Stimulated activated CD8-positive, alpha-beta memory T cell treated with anti-CD3 and anti-CD28 coated beads, Interleukin-12 subunit alpha, Interleukin-12 subunit beta, amount 100 ng/mL, for 24 hours (primary cell): ENCODE results near the gene F8A1.
A peak's percentile ranks its signal among the peaks of the same experiment; 100 is the strongest.
"Not testable (repeated sequence)": the region's sequence is repeated elsewhere in the genome, so short reads cannot be mapped to it uniquely, and the experiment has no call there.

Experiments used
- DNase-seq: peaks from one replicate; pipeline ENCODE4 v3.0.0-alpha.2; 2020; ENCODE audit errors: extremely low read depth

The F8A1 gene

DNA sequence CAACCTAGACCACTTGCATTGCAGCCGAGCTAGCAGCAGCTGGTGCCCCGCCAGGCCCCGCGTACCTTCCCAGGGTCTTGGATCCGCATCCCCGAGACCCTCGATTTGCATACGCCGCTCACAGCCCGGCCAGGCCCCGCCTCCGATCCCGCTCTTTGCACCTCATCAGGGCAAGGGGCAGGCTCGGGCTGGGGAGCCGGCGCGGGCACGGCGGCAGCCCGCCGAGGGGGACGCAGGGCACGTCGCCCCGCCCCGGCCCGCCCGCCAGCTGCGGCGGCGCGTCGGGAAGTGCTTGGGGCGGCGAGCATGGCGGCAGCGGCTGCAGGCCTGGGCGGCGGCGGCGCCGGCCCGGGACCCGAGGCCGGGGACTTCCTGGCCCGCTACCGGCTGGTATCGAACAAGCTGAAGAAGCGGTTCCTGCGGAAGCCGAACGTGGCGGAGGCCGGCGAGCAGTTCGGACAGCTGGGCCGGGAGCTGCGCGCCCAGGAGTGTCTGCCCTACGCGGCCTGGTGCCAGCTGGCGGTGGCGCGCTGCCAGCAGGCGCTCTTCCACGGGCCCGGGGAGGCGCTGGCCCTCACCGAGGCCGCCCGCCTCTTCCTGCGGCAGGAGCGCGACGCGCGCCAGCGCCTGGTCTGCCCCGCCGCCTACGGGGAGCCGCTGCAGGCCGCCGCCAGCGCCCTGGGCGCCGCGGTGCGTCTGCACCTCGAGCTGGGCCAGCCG lies at the start of gene F8A1:
F8A1 (plus strand) TSS at position 287 of the 720 bp plus-strand sequence; CDS start at position 307, 20 bp downstream.
- peak; percentile 3 for DNase-seq

DNA sequence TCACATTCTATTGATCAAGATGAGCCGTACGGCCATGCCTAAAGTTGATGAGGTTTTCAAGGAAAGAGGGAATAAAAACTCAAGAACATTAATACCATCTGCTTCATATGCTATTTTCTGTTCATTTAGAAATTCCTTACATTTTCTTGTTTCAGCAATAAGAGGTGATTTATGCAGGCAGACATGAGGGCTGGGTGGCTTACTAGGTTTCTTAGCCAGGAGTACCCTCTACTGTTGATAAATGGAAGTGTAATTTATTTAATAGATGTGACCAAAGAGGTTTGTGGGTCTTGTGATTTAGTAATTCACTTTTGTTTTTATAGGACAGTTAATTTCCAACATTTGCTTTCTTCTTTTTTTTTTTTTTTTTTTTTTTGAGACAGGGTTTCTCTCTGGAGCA lies 45.3 kb upstream of the F8A1 start:
- DNase-seq, result no peak

DNA sequence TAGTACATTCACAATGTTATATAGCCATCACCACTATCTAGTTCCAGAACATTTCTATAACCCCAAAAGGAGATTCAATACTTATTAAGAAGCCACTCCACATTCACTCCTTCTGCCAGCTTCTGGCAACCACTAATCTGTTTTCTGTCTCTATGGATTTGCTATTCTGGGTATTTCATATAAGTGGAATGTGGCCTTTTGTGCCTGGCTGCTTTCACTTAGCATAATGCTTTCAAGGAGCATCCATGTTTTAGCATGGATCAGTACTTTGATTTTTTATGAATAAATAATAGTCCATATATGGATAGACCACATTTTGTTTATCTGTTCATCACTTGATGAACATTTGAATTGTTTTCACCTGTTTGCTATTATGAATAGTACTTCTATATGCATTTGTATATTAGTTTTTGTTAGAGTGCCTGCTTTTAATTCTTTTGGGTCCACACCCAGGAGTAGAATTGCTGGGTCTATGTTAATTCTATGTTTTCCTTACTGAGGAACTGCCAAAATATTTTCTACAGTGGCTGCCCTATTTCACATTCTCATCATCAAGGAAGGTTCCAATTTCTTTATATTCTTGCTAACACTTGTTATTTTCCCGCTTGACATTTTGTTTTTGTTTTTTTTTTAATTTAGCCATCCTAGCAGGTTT lies 35.1 kb upstream of the F8A1 start:
- no peak for DNase-seq

DNA sequence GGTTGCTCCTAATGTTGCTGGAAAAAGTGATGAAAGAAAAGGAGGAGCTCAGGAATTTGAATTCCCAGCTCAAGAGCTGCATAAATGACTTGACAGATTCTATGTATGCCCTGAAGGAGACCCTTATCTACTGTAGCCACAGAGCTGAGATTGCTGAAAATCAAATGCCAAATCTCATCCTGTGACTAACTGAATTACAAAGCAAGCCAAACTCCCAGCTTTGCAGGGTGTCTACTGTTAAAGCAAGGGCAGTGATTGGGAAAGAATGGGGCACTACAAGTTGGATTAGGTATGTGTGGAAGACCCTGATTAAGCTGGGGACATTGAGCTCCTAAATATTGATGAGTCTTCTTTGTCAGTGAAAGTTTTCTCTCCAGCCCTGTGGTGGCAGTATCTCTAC lies 30.9 kb upstream of the F8A1 start:
- DNase-seq, result no peak

DNA sequence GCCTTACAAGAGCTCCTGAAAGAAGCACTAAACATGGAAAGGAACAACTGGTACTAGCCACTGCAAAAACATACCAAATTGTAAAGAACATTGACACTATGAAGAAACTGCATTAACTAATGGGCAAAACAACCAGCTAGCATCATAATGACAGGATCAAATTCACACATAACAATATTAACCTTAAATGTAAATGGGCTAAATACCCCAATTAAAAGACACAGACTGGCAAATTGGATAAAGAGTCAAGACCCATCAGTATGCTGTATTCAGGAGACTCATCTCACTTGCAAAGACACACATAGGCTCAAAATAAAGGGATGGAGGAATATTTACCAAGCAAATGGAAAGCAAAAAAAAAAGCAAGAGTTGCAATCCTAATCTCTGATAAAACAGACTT lies 17.6 kb upstream of the F8A1 start:
- not testable (repeated sequence) for DNase-seq

DNA sequence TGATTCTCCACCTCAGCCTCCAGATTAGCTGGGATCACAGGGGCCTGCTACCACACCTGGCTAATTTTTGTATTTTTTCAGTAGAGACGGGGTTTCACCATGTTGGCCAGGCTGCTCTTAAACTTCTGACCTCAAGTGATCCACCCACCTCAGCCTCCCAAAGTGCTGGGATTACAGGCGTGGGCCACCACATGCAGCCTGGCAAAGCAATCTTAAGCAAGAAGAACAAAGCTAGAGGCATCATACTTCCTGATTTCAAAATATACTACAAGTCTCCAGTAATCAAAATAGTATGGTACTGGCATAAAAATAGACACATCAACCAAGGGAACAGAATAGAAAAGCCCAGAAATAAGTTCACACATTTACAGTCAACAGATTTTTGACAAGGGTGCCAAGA lies 12.8 kb upstream of the F8A1 start:
- DNase-seq, result no peak

DNA sequence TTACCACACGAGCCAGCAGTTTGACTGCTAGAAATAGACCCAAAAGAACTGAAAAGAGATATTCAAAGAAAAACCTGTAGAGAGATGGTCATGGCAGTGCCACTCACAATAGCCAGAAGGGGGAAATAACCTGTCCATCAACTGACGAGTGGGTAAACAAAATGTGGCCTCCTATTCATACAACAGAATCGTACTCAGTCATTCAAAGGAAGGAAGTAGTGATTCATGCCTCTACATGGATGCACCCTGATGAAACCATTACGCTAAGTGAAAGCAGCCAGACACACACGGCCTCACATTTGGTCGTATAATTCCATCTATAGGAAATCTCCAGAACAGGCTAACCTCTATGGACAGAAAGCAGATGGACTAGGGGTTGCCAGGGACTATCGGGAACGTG lies 2.1 kb upstream of the F8A1 start:
- not testable (repeated sequence) for DNase-seq

DNA sequence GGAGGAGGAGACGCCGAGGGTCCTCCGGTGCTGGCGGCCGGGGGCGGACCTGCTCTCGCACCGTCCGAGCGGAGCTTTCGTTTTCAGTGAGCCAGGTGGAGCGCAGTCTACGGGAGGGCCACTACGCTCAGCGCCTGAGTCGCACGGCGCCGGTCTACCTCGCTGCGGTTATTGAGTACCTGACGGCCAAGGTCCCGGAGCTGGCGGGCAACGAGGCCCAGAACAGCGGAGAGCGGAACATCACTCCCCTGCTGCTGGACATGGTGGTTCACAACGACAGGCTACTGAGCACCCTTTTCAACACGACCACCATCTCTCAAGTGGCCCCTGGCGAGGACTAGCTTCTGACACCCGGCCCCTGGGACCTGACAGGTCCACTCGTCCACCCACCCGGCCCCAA lies 1.1 kb upstream of the F8A1 start:
- not testable (repeated sequence) for DNase-seq

DNA sequence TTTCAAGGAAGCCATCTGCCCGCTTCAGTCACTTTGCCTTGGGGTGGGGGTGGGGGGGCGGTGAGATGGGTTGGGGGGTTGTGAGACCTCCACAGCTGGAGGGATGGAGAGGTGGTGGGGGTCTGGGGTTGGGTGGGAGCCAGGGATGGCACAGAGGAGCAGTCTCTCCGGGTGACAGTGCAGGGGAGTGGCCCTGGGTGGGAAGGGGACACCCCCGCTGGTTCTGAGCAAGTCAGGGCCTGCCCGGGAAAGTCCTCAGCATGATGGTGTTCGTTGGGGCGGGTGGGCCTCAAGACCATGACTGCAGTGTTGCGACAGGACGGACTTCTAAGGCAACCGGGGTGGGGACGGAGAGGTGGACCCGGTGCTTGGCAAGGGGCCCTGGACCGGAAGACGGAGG lies 606 bp upstream of the F8A1 start:
- DNase-seq, result not testable (repeated sequence)

DNA sequence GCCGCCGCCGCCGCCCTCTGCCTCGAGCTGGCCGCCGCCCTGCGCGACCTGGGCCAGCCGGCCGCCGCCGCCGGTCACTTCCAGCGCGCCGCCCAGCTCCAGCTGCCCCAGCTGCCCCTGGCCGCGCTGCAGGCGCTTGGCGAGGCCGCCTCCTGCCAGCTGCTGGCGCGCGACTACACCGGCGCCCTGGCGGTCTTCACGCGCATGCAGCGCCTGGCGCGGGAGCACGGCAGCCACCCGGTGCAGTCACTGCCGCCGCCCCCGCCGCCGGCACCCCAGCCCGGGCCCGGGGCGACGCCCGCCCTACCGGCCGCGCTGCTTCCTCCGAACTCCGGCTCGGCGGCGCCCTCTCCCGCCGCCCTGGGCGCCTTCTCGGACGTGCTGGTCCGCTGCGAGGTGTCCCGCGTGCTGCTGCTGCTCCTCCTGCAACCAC lies 650 bp downstream of the F8A1 start:
- not testable (repeated sequence) for DNase-seq

DNA sequence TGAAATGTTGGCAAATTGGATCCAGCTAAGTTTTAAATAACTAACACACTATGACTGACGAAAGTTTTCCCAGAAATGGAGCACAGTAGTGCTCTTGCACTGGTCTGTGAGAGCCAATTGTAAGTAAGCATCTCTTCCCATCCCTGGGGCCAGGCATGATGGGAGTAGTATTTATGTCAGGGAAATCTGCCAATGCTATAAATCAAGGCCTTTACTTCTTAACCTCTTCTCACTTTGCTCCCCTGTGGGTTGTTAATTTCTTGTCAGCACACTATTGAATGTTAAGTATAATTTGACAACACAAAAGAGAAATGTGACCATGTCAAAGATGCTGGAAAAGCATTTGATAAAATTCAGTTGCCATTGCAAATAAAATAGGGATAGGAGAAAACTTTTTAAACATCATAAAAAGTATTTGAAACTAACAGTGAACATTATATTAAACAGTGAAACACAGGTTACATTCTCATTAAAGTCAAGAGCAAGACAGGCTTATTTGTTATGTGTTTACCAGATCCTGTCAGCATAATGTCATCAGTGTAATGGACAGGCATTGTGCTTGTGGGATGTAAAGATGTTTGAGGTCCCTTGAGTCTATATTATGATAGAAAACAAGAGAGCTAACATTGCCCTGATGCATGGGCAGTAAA lies 5.0 kb downstream of the F8A1 start:
- no peak for DNase-seq

DNA sequence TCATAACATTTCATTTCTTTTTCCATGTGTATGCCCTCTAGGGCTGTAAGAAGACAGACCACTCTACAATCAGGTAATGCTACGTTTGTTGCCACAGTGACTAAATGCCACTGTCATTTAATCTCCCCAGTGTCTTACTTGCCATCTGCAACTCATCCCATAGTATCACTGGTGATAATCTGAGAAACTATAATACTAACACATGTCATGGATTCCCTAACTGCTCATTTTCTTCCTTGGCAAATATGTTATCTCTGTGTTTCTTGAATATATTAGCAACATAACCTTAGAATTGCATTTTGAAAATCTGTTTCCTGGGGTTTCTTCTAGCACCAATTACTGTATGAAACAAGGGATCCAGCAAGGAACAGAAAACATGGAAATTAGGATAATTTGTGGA lies 6.1 kb downstream of the F8A1 start:
- no peak for DNase-seq

DNA sequence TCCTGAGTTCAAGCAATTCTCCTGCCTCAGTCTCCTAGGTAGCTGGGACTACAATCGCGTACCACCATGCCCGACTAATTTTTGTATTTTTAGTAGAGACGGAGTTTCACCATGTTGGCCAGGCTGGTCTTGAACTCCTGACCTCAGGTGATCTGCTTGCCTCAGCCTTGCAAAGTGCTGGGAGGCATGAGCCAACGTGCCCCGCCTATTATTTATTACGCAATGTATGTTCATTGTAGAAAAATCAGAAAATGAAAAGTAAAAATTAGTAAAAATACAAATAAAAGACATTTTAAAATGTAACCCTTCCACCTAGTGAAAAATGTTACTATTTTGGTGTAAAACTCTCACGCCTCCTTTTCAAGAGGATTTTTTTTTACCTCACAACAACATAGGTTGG lies 14.2 kb downstream of the F8A1 start:
- no peak for DNase-seq

DNA sequence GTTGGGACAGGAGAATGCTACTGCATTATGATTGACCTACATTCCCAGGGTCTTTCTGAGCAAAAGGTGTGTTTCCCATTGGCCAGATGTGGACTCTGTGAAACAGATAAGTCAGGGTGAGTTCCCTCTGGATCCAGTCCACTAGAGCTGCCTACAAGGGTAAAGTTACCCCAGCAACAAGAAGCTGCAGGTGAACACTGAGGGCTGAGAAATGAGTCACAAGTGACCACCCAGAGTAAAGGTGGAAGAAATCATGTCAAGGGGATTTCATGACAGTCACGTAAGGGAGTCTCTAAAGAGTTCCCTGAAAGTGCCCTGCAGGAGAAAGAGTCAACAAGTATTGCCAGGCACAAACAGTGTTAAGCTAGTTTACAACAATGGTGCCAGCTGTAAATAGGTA lies 16.3 kb downstream of the F8A1 start:
- no peak for DNase-seq

DNA sequence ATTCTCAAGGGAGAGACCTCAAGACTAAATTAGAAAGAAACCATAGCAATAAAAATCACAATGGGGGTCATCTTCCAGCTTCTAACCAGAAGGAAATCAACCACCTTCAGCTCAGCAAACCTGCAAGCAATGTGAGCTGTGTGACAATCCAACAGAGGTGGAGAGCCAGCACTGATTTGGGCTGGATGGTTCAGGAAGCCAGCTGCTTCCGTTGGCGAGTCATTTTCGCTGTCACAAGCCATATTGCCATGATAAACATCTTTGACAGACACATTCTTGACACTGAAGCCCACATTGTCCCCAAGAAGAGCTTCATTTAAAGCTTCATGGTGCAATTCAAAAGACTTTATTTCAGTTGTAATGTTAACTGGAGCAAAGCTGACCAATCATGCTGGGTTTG lies 22.7 kb downstream of the F8A1 start:
- DNase-seq, result no peak

DNA sequence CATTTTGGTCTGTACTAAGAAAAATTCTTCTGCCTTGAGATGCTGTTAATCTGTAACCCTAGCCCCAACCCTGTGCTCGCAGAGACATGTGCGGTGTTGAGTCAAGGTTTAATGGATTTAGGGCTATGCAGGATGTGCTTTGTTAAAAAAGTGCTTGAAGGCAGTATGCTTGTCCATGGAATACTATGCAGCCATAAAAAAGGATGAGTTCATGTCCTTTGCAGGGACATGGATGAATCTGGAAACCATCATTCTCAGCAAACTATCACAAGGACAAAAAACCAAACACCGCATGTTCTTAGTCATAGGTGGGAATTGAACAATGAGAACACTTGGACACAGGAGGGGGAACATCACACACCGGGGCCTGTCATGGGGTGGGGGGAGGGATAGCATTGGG lies 23.9 kb downstream of the F8A1 start:
- DNase-seq, result not testable (repeated sequence)

DNA sequence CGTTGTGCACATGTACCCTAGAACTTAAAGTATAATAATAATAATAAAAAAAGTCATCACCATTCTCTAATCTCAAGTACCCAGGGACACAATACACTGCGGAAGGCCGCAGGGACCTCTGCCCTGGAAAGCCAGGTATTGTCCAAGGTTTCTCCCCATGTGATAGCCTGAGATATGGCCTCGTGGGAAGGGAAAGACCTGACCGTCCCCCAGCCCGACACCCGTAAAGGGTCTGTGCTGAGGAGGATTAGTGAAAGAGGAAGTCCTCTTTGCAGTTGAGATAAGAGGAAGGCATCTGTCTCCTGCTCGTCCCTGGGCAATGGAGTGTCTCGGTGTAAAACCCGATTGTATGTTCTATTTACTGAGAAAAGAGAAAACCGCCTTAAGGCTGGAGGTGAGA lies 24.4 kb downstream of the F8A1 start:
- DNase-seq, result not testable (repeated sequence)

DNA sequence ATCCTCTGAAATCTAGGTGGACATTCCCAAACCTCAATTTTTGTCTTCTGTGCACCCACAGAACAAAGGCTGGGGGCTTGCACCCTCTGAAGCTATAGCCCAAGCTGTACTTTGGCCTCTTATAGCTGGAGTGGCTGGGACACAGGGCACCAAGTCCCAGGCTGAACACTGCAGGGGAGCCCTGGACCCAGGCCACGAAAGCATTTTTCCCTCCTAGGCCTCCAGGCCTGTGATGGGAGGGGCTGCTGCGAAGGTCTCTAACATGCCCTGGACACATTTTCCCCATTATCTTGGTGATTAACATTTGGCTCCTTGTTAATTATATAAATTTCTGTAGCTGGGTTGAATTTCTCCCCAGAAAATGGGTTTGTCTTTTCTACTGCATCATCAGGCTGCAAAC lies 27.9 kb downstream of the F8A1 start:
- no peak for DNase-seq

DNA sequence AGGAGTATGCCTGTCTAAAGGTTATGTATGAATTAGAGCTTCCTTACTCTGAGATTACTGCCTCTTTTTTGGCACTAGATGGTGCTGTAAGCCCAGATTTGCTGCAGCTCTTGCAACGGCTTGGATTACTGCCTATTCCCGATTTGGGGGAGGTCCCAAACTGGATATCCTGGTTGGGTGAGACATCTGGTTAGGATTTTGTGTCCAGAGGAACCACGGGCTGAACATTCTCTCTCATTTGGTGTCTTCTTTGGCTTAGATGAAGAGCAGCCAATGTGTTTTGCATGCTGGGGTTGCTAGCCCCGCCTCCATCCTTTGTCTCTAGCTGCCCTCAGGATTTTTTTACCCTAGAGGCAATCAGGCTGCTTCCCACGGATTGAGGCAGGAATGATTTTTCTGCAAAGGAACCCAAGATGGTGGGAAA lies 31.9 kb downstream of the F8A1 start:
- no peak for DNase-seq

DNA sequence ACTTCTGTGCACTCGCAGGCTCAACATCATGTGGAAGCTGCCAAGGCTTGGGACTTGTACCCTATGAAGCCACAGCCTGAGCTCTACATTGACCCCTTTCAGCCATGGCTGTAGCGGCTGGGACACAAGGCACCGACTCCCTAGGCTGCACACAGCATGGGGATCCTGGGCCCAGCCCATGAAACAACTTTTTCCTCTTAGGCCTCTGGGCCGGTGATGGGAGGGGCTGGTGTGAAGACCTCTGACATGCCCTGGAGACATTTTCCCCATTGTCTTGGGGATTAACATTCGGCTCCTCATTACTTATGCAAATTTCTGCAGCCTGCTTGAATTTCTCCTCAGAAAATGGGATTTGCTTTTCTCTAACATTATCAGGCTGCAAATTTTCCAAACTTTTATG lies 38.6 kb downstream of the F8A1 start:
- DNase-seq, result not testable (repeated sequence)
